GM20431 (cell line): ENCODE measurements around the gene MKNK2.
"Not testable (repeated sequence)": the region's sequence is repeated elsewhere in the genome, so short reads cannot be mapped to it uniquely, and the experiment has no call there.

ENCODE experiments used
- in situ Hi-C: fragments of 300-500 bp; cut with MseI, MboI; formaldehyde crosslinking; loops from one replicate; pipeline ENCODE4 v1.15.0; 2020; ENCODE audit warnings: low sequenced_read_pairs; ENCODE audit not compliant: unreplicated experiment

The MKNK2 gene

DNA sequence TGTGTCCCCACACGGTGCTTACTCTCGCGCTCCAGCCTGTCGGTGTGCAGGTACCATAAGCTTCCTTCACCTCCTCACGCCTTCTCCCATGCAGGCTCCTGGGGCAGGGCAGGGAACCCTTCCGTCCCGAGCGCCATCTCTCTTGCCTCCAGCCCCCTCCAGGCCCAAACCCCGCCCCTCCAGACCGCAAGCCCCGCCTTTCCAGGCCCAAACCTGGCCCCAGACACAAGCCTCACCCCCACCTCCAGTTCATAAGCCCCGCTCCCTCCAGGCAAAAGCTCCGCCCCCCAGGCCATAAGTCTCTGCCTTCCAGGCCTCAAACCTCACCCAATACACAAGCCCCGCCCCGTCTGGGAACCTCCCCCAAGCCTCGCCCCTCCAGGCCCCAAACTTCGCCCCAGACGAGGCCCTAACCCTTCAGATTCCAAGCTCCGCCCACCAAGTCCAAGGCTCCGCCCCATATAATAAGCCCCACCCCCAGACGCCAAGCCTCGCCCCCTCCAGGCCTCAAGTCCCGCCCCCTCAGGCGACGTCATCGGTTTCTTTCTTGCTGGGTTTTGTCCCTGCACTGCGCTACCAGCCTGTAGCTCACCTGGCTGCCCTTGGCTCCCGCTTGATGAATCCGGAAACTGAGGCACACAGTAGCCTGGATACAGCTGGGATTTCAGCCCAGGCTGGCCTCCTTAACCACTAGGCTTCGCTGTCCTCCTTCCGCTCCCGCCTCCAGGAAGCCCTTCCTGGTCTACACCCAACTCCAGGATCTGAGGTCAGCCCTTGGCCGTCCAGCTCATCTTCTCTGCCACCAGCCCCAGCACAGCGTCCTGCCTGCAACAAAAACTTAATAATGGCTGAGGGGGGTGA, 16.1 kb downstream of the MKNK2 start:
- in situ Hi-C loops, result no loop called here

DNA sequence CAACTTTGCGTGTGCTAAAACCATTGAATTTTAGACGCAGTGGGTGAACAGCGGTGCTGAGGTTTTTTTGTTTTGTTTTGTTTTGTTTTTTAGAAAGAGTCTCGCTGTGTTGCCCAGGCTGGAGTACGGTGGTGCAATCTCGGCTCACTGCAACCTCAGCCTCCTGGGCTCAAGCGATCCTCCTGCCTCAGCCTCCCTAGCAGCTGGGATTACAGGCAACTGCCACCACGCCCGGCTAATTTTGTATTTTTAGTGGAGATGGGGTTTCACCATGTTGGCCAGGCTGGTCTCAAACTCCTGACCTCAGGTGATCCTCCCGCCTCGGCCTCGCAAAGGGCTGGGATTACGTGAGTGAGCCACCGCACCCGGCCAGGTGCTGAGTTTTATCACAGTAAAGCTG, 16.8 kb downstream of the MKNK2 start:
- in situ Hi-C loops, result not testable (repeated sequence)

DNA sequence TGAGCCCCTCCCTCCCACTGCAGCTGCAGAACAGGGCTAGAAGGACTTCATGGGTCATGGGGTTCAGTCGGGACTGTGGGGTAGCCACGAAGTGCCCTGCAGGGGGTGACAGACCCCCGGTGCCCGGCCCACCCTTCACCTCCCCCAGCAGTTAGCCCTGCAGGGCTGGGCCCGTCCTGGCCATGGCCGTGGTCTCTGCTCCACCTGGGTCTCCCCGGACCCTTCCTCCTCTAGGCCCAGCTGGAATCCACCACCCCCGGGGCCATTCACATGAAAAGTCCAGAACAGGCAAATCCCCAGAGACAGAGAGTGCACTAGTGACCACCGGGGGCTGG, 17.3 kb downstream of the MKNK2 start:
- in situ Hi-C loops, result no loop called here

DNA sequence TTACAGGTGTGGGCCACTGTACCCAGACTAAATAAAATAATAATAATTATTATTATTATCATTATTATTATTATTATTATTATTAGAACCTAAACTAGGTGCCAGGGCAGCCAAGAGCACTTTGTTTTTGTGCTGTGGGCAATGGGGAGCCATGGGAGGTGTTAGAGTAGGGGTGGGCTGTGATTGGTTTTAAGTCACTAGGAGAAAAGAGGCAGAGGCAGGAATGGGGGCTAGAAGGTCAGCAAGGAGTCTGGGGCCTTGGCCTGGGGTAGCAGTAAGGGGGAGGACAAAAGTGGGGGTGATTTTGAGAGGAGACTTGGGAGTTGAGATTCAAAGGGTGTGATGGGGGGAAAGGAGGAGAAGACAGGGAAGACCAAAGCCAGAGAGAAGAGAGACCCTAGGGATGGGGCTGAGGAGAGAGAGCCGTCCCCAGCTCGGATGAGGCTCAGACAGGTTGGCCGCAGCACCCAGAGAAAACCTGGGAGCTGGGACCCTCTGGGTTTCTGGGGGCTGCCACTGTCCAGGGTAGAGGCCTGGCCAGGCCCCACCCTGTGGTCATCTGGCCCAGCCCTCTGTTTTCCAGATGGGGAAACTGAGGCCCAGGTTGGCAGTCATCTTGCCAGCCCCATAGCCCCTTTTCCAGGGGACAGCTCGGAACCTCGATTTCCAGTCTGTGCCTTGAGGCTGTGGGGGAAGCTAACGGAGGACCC, 17.8 kb downstream of the MKNK2 start:
- in situ Hi-C loops, result no loop called here

DNA sequence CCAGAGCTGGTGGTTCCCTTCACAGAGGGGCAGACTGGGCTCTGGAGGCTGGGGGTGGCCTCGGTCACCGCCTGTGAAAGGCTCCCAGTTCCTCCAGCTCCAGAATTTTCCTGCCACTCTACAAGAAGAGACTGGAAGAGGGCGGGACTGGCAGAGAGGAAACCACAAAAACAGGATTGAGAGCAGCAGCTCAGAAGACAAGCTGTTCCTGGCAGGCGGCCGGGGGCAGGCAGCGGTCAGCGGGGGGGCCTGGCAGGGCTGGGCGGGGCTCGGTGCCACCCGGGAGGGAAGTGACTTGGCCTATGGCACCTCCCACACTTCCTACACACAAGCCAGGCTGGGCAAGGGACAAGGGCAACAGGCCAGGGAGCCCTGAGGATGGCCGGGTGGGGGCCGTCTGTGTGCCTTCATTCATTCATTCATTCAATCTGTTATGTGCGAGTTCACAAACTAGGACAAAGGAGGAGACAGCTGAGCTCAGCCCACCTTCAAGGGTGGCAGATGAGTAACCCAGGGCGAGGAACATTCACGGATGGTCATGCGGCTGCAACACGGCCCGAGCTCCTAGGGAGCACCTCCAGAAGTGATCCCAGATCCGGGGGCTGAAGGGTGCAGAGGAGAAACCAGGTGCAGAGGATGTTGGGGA, 18.6 kb downstream of the MKNK2 start:
- in situ Hi-C loops, result no loop called here

DNA sequence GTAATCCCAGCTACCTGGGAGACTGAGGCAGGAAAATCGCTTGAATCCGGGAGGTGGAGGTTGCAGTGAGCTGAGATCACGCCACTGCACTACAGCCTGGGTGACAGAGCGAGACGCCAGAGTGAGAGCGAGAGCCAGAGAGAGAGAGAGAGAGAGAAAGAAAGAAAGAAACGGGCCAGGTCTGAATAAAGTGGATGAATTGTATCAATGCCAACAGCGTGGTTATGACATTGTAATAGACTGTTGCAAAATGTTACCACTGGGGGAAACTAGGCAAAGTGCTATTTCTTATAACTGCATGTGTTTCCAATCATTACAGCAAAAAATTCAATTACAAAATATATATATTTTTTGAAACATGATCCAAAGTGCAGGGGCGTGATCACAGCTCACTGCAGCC, 23.7 kb downstream of the MKNK2 start:
- in situ Hi-C loops, result no loop called here

DNA sequence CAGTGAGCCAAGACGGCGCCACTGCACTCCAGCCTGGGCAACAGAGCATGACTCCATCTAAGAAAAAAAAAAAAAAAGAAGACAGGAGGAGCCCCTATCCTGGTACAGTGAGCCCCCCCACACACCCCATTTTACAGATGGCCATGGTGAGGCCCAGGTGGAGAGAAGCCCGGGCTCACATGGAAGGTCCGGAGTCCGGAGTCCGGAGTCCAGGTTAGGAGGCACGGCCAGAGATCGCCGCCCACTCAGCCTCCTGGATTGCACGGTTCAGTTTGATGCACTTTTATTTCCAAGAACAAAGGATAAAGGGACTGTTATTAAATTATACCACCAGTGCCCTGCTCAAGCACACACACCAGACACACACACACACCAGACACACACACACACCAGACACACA, 24.3 kb downstream of the MKNK2 start:
- in situ Hi-C loops, result no loop called here

DNA sequence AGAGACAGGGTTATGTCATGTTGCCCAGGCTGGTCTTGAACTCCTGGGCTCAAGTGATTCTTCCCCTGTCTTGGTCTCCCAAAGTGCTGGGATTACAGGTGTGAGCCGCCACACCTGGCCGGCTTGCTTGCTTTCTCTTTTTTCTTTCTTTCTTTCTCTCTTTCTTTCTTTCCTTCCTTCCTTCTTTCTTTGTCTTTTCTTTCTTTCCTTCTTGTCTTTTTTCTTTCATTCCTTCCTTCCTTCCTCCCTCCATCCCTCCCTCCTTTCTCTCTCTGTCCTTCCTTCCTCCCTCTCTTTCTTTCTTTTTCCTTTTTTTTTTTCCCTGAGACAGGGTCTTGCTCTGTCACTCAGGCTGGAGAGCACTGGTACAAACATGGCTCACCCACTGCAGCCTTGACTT, 28.8 kb downstream of the MKNK2 start:
- in situ Hi-C loops, result no loop called here

DNA sequence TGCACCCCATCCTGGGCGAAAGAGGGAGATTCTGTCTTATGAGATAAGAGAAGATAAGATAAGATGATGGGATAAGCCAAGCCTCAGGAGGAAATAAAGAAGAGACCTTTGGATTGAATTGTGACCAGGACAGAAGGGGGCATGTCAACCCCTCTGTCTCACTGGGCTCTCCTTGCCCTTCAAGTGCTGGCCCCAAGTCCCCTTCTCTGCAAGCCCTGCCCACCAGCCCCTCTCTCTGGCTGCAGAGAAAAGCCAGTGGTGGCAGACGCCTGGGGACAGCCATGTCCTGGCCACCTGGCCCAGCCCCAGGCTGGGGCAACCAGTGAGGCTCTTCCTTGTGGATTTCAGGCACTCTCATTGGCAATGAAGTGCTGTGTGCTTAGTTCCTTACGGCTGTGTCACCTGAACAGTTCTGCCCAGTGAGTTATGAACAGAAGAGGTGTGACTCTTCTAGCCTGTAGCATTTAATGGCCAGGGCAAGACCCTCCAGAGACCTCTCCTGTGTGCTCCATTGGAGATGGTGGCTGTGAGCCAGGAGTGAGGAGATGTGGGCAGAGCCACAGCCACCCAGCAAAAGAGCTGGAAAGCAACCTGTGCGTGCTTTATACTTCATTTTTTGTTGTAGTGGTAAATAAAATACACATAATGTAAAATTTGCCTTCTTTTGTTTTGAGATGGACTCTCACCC, 29.4 kb downstream of the MKNK2 start:
- in situ Hi-C loops, result no loop called here

DNA sequence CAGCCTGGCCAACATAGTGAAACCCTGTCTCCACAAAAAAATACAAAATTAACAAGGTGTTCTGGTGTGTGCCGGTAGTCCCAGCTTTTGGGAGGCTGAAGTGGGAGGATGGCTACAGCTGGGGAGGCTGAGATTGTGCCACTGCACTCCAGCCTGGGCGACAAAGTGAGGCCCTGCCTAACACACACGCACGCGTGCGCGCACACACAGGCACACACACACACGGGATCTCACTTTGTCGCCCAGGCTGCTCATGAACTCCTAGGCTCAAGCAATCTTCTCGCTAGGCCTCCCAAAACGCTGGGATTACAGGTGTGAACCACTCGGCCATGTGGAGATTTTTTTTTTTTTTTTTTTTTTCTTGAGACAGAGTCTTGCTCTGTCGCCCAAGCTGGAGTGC, 32.3 kb downstream of the MKNK2 start:
- in situ Hi-C loops, result no loop called here

DNA sequence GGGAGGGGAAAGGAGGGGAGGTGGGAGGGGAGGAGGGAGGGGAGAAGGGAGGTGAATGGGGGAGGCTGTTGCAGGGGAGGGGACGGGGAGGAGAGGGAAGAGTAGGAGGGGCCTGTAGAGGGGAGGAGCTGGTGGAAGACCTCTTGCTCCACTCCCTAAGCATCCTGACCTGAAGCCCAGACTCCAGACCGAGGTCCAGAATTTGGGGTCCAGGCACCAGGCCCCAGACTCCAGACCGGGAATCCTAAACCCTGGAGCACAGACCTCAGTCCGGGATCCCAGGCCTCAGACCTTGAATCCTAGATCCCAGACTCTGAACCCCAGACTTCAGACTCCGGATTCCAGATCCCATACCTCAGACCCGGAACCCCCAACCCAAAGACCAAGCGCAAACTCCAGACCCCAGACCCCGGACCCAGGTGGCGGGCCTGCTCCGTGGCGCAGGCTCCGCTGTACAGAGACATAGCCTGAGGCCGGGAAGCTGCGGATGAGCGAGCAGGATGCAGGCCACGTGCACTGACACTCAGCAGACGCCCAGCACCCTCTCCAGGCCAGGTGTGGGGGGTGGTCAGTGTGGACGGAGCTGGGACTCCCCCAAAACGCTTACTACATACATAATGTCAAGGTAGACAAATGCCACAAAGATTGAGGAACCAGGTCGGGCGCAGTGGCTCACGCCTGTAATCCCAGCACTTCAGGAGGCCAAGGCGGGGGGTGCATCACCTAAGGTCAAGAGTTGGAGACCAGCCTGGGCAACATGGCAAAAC, 34.8 kb downstream of the MKNK2 start:
- in situ Hi-C loops, result no loop called here

DNA sequence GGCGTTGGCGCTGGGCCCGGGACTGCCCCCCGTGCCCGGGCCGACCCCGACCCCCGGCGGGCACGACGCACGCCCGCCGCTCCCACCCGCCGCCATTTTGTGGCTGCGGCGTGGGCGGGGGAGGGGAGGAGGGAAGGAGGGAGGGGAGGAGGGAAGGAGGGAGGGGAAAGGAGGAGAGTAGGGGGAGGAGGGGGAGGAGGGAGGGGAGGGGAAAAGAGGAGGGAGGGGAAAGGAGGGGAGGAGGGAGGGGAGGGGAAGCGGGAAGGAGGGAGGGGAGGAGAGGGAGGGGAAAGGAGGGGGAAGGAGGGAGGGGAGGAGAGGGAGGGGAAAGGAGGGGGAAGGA, 35.5 kb downstream of the MKNK2 start, which contains the start of gene BTBD2:
Gene BTBD2 (minus strand): TSS at position 107 of the 343 bp plus-strand sequence. CDS start 11 bp downstream, at position 96.
- in situ Hi-C loops, result no loop called here

DNA sequence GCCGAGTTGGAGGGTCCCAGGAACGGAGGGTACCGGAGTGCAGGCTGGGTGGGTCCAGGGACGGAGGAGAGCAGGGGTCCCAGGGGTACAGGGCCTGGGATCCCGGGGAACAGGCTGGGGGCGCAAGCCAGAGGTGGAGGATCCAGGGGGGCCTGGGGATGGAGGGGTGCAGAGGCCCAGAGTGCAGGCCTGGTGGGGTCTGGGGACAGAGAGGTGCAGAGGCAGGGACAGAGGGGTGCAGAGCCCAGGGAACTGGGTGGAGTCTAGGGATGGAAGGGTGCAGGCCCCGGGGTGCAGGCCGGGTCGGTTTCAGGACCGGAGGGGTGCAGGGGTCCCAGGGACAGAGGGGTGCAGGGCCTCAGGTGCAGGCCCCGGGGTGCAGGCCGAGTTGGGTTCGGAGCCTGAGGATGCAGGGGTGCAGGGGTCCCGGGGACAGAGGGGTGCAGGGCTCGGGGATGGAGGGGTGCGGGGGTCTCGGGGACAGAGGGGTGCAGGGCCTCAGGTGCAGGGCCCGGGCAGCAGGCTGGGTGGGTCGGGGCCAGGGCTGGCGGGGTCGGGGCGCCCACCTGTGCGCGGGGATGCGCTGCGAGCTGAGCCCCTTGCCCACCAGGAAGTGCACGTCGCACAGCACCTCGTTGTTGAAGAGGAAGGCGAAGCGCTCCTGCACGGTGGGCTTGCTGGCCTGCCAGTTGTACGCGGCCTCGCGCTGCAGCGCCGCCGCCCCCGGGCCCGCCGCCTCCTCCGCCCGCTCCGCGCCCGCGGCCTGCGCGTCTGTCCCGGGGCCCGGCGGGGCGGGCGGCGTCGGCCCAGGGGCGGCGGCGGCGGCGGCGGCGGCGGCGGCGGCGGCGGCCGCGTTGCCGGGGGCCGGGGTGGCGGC, 36.1 kb downstream of the MKNK2 start:
- in situ Hi-C loops, result no loop called here

DNA sequence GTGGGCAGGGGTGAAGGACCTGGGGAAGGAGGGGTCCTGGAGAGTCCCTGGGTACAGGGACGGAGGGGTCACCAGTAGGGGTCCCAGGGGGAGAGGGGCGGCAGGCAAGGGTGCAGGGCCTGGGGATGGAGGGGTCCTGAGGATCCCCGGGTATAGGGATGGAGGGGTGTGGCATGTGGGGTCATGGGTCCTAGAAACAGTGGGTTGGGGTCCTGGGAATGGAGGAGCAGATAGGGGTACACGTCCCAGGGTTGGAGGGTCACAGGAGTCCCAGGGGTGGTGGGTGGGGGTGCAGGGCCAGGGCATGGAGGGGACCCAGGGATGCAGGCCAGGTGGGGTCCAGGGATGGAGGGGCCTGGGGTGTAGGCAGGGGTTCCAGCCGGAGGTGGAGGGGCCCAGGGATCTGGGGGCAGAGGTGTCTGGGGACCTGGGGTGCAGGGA, 36.9 kb downstream of the MKNK2 start:
- in situ Hi-C loops, result no loop called here

DNA sequence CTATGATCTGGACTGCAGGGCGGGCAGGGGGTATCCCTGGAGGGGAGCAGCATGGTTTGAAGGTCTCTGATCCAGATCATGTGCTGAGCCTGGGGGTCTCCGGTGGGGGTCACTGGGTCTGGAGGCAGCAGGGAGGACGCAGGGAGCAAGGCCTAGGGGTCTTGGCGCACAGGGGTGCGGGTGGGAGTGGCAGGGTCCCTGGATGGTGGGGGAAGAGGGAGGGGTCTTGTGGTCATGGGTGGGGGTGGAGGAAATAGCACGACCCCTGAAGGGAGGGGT, 37.4 kb downstream of the MKNK2 start:
- in situ Hi-C loops, result no loop called here

DNA sequence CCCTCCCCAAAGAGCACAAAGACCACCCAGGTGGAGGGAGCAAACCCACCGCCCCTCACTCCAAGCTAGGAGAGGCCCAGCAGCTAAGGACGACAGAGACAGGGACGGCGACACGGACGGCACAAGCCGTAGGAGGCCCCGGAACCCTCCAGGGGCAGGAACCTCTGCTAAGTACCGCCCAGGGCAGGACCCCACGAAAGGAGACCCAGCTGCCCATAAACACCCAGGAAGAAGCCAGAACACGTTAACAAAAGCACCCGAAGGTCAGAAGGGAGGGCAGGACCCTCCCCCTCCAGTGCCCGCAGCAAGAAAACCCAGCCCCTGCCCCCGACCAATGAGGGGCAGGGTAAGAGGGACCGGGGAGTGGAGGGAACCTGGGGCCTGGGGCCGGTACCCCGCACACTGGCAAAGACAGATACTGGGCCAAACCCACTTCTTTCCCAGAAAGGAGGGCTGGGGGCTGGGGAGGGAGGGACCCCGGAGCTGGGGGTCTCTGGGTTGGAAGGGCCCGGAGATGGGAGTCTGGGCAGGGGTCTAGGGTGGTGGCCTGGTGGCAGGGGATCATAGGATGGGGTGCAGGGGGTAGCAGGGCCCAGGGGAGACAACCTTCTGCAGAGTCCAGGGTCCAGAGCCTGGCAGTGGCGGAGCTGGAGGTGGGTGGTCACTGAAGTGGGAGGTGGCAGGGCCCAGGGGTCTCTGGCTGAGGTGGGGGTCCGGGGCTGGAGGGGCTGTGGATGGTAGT, 37.9 kb downstream of the MKNK2 start:
- in situ Hi-C loops, result no loop called here

DNA sequence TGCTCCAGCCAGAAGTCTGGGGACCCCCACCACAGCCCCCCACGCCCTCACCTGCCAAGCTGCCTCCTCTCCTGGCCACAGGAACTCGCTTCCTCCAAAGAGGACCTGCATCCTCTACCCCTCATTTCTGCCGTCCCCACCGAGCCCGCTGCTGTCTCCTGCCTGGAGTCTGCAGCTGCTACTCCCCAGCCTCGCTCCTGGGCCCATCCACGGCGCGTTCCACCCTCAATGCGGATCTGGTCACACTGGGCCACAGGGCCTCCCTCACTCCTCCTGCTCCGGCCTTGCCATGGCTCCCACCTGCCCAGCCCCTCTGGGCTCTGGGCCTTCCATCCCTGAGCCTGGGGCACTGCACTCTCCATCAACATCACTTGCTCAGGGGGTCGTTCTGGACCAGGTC, 39.9 kb downstream of the MKNK2 start:
- in situ Hi-C loops, result no loop called here

DNA sequence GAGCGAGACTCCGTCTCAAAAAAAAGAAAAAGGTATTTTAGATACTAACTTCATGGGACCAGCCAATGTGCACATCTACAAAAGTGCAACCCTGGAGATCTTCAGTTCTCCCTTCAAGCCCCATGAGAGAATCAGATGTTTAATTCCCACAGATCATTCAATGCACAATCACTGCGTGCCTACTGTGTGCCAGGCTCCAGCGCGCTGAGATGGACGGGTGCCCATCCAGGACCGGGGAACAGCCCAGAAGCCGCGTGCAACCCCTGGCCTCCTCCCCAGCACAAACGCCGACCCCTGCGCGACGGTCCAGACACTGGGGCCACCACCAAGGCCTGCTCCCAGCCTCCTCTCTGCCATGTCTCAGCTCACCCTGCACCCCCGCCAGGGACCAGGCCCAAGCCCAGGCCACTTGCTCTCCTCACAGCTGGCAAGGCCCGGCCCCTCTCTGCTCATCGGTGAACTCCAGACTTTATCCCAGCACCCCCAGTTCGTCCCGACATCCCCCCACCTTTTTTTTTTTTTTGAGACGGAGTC, 40.8 kb downstream of the MKNK2 start:
- in situ Hi-C loops, result no loop called here
